WERI-Rb-1 (cell line): ENCODE measurements around the gene NID1.

Experiments used
- DNase-seq: peaks from one replicate; pipeline ENCODE4 v3.0.0-alpha.2; 2020
- H3K27ac ChIP-seq: fragments of 250-450 bp; sonication (Bioruptor Pico); 2 replicates; pipeline ENCODE4 v1.5.1; 2020; ENCODE audit warnings: mild to moderate bottlenecking, moderate library complexity
- H3K27me3 ChIP-seq: fragments of 250-450 bp; sonication (Bioruptor Pico); 2 replicates; pipeline ENCODE4 v1.5.1; 2021; ENCODE audit warnings: mild to moderate bottlenecking, low read depth, moderate library complexity; ENCODE audit not compliant: insufficient read depth, severe bottlenecking
- H3K36me3 ChIP-seq: fragments of 250-450 bp; sonication (Bioruptor Pico); 2 replicates; pipeline ENCODE4 v1.5.1; 2020; ENCODE audit warnings: mild to moderate bottlenecking, moderate library complexity
- H3K4me3 ChIP-seq: 2 replicates; pipeline ENCODE4 v1.5.1; 2011; ENCODE audit warnings: low read depth, mild to moderate bottlenecking, control low read depth, low read length
- H3K9me3 ChIP-seq: fragments of 250-450 bp; sonication (Bioruptor Pico); 2 replicates; pipeline ENCODE4 v1.5.1; 2021; ENCODE audit warnings: mild to moderate bottlenecking, moderate library complexity; ENCODE audit not compliant: severe bottlenecking
- TF ChIP-seq, protein P1 (sequence below): IDR thresholded peaks from 2 replicates; pipeline ENCODE4 v1.5.1; 2011; ENCODE audit warnings: low read depth, mild to moderate bottlenecking, control low read depth, inconsistent platforms, low read length

Gene NID1

DNA sequence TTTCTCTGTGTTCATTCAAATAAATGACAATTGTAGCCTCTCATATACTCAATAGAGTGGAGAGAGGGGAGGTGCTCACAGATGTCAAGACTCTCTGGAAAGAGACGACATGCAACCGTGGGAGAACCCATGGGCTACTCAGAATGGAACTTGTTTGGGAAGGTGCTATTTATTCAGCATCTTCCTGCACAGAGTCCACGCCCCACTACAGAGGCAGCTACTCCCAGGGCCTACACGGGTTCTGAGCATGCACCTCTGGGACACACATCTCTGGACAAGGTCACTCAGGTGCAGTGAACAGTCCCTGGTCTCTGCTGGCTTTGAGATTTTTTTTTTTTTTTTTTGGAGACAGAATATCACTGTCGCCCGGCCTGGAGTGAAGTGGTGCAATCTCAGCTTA is 64.1 kb downstream of the NID1 start:
- no peak for DNase-seq
- Histone ChIP-seq H3K27ac (no peak overlapping the region), H3K36me3 (no peaks in the 10 kb centered on the region), H3K9me3 (no peaks in the 10 kb centered on the region), H3K4me3 (no peak overlapping the region), H3K27me3 (no peaks in the 10 kb centered on the region)
- TF ChIP-seq, protein P1, sequence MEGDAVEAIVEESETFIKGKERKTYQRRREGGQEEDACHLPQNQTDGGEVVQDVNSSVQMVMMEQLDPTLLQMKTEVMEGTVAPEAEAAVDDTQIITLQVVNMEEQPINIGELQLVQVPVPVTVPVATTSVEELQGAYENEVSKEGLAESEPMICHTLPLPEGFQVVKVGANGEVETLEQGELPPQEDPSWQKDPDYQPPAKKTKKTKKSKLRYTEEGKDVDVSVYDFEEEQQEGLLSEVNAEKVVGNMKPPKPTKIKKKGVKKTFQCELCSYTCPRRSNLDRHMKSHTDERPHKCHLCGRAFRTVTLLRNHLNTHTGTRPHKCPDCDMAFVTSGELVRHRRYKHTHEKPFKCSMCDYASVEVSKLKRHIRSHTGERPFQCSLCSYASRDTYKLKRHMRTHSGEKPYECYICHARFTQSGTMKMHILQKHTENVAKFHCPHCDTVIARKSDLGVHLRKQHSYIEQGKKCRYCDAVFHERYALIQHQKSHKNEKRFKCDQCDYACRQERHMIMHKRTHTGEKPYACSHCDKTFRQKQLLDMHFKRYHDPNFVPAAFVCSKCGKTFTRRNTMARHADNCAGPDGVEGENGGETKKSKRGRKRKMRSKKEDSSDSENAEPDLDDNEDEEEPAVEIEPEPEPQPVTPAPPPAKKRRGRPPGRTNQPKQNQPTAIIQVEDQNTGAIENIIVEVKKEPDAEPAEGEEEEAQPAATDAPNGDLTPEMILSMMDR: no peak

DNA sequence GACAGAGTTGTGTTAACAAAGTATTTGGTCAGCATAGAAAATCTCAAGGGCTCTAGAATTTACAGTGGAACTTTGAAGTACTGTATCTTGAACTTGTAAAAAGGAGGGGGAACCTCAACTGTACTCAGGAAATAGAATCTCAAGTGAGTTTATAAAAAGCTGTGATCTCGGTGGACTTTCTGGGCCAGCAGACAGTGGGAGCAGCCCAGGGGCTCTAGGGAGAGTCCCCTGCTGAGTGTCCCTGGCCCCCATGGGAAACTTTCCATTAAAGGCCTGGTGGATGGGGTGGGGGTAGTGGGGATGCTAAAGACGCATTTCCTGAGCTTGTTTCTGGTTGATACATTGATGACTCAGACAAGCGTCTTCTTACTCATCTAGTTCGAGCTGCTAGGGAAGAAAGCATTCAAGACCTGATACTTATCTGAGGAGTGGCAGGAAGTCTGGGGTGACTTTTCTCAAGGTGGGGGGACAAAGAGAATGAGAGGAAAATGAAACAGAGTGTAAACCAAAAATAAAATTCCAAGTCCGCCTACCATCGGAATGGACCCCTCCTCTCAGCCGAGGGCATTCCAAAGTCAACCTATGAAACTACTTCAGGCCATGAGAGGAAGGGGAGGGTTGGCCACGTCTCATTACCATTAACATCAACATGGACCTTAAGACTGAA is 65.5 kb downstream of the NID1 start:
- Histone ChIP-seq H3K27ac (no peak overlapping the region), H3K9me3 (no peaks in the 10 kb centered on the region), H3K4me3 (no peak overlapping the region), H3K27me3 (no peaks in the 10 kb centered on the region), H3K36me3 (no peaks in the 10 kb centered on the region)
- no peak for DNase-seq
- TF ChIP-seq, protein P1: no peak

DNA sequence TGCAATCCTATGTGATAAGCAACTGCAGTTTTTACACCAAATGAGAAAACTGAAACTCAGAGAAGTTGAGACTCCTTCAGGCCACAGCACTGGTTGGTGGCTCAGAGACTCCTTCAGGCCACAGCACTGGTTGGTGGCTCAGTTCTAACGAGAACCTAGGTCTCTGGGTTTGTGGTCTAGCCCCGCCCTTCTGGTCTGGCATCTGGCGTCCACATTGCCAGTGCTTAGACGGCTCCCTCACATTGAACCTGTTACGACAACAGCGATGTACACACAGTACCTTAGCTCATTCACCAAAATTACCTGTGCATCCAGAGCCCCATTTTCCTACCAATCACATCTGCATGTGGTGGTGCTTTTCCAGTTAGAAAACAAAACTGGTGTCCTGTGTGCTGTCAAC is 66.1 kb downstream of the NID1 start:
- DNase-seq: no peak
- no peak overlapping the region for H3K27ac ChIP-seq
- no peaks in the 10 kb centered on the region for H3K36me3 ChIP-seq
- no peaks in the 10 kb centered on the region for H3K27me3 ChIP-seq
- TF ChIP-seq, protein P1: no peak
- H3K4me3 ChIP-seq: no peak overlapping the region
- H3K9me3 ChIP-seq: no peaks in the 10 kb centered on the region

DNA sequence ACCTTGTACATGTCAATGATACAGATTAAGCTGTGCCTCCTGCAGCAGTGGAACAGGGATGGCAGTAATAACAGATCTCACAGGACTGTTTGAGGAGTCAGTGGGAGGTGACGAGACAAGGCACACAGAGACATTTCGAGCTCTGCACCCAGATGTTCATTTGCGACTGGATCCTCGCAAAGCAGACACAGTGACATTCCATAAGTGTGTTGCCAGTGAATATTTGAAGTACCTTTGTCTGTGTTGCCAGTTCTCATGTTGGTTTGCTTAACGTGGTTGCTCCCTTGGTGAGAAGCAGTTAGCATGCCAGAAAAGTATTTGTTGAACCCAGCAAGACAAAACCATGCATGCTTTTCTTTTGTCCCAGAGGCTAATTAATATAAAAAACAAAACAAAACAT is 67.0 kb downstream of the NID1 start:
- Histone ChIP-seq H3K27ac (no peak overlapping the region), H3K27me3 (no peaks in the 10 kb centered on the region), H3K4me3 (no peak overlapping the region)

DNA sequence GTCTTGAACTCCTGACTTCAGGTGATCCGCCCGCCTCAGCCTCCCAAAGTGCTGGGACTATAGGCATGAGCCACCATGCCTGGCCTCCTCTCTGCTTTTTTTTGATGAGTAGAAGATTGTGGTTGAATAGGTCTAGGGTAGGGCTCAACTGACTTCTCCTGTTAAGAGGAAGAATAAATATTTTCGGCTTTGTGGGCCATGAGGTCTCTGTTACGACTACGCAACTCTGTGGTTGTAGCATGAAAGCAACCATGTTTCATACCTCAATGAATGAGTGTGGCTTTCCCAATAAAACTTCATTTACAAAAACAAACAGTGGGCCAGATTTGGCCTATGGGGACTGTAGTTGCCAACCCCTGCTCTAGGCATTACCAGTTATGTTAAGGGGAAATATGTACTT is 67.8 kb downstream of the NID1 start:
- no peaks in the 10 kb centered on the region for H3K27me3 ChIP-seq
- no peak for DNase-seq

More for the DNA sequence above, 67.0 kb downstream of the NID1 start:
- no peak for DNase-seq
- Histone ChIP-seq H3K36me3 (no peaks in the 10 kb centered on the region), H3K9me3 (no peaks in the 10 kb centered on the region)
- TF ChIP-seq, protein P1: no peak

More for the DNA sequence above, 67.8 kb downstream of the NID1 start:
- no peak overlapping the region for H3K27ac ChIP-seq
- H3K36me3 ChIP-seq: no peaks in the 10 kb centered on the region
- no peak overlapping the region for H3K4me3 ChIP-seq
- H3K9me3 ChIP-seq: no peaks in the 10 kb centered on the region
- TF ChIP-seq, protein P1: no peak
